Endothelial cell of umbilical vein (primary cell): Measurements from ENCODE around the gene TSPAN5. TPM values are rescaled to one million over a fixed set of nuclear protein-coding genes. Genes with fewer than 3 reads are reported as not detected.

Source experiments
- BruUV-seq: library from RNA; stranded (reverse); fragments of 400-500 nt; replicated peaks from 2 replicates; lab custom pipeline; 2021; lab: Mats Ljungman, UMichigan
- CTCF ChIA-PET: fragments of 300-600, 350-600 bp; sonication (Branson Sonifier 250); formaldehyde crosslinking; loops from one replicate; lab custom pipeline; 2021; ENCODE audit warnings: antibody characterized with exemption, inconsistent platforms; lab: Charles Lee
- POLR2A ChIA-PET: fragments of 300-600, 350-600 bp; sonication (Branson Sonifier 250); formaldehyde crosslinking; loops from one replicate; lab custom pipeline; 2021; ENCODE audit warnings: antibody characterized with exemption, inconsistent platforms; lab: Charles Lee
- DNase-seq: peaks from one replicate; pipeline ENCODE4 v3.0.0-alpha.2; 2011; ENCODE audit warnings: low read depth, low spot score
- FAIRE-seq: peaks from 2 replicates; lab custom pipeline; 2011; peaks lifted over from hg19 to GRCh38; lab: Jason Lieb, UNC
- H2AFZ ChIP-seq: 2 replicates; pipeline ENCODE4 v1.6.0; 2012; ENCODE audit warnings: low read depth, low read length, control low read depth, inconsistent platforms
- H3K27ac ChIP-seq: 2 replicates; pipeline ENCODE4 v1.5.1; 2011; ENCODE audit warnings: low read depth, mild to moderate bottlenecking, control low read depth, low read length, moderate library complexity; ENCODE audit not compliant: insufficient read depth
- H3K27me3 ChIP-seq, 2 experiments: 2 replicates each; pipeline versions ENCODE4 v1.6.0 to v1.6.1; 2011; ENCODE audit warnings: low read length in 2 of 2, mixed read lengths in 1 of 2; ENCODE audit not compliant: control insufficient read depth in 2 of 2, insufficient read depth in 2 of 2
- H3K36me3 ChIP-seq, 2 experiments: 2 replicates in 1 of 2; 3 replicates in 1 of 2; pipeline ENCODE4 v1.5.1; 2011; ENCODE audit warnings: low read length in 2 of 2, mild to moderate bottlenecking in 1 of 2, moderate library complexity in 1 of 2; ENCODE audit not compliant: control insufficient read depth in 2 of 2, insufficient read depth in 2 of 2; ENCODE audit errors: extremely low read depth in 1 of 2
- H3K4me1 ChIP-seq: 3 replicates; pipeline ENCODE4 v1.5.1; 2011; ENCODE audit warnings: mild to moderate bottlenecking, low read length; ENCODE audit not compliant: control insufficient read depth, insufficient read depth; ENCODE audit errors: extremely low read depth
- H3K4me2 ChIP-seq: 2 replicates; pipeline ENCODE4 v1.6.1; 2011; ENCODE audit warnings: low read length, control low read depth, mixed read lengths; ENCODE audit not compliant: insufficient read depth
- H3K4me3 ChIP-seq, 3 experiments: fragments of 200-600 bp in 1 of 3; sonication (generic), shearing (Covaris generic) in 1 of 3; replicated peaks in 1 of 3; 2 replicates each; pipeline ENCODE4 v1.5.1; 2011 to 2016; ENCODE audit warnings: control low read depth in 3 of 3, low read length in 3 of 3, mild to moderate bottlenecking in 2 of 3, inconsistent platforms in 1 of 3, low read depth in 1 of 3, moderate library complexity in 1 of 3; ENCODE audit not compliant: insufficient read depth in 1 of 3
- H3K79me2 ChIP-seq: 2 replicates; pipeline ENCODE4 v1.6.0; 2012; ENCODE audit warnings: low read length, inconsistent platforms; ENCODE audit not compliant: control insufficient read depth, insufficient read depth
- H3K9ac ChIP-seq: replicated peaks from 2 replicates; pipeline ENCODE3; 2011; ENCODE audit warnings: low read length, control low read depth; ENCODE audit not compliant: insufficient read depth; ENCODE audit errors: extremely low read depth
- H3K9me1 ChIP-seq: replicated peaks from 3 replicates; pipeline ENCODE4 v1.6.0; 2011; ENCODE audit warnings: mild to moderate bottlenecking, low read length; ENCODE audit not compliant: control insufficient read depth, insufficient read depth; ENCODE audit errors: extremely low read depth
- H3K9me3 ChIP-seq: replicated peaks from 2 replicates; pipeline ENCODE4 v1.5.1; 2012; ENCODE audit warnings: low read length, inconsistent platforms; ENCODE audit not compliant: control insufficient read depth, insufficient read depth
- H4K20me1 ChIP-seq: replicated peaks from 2 replicates; pipeline ENCODE3; 2011; ENCODE audit warnings: mild to moderate bottlenecking, low read length; ENCODE audit not compliant: control insufficient read depth, insufficient read depth; ENCODE audit errors: extremely low read depth
- CTCF ChIP-seq, 2 donors: IDR thresholded peaks; 1 replicate in 1 of 2; 2 replicates in 1 of 2; pipeline ENCODE4 v1.5.1; 2011; ENCODE audit warnings: low read length in 2 of 2, mild to moderate bottlenecking in 2 of 2, moderate library complexity in 2 of 2, control low read depth in 1 of 2, inconsistent platforms in 1 of 2, low read depth in 1 of 2; ENCODE audit not compliant: insufficient read depth in 1 of 2; ENCODE audit errors: extremely low read depth in 1 of 2
- EZH2 ChIP-seq: IDR thresholded peaks from 2 replicates; pipeline ENCODE4 v1.6.1; 2012; ENCODE audit warnings: borderline replicate concordance, low read depth, mild to moderate bottlenecking, moderate library complexity, low read length, inconsistent platforms; ENCODE audit not compliant: severe bottlenecking
- FOS ChIP-seq: IDR thresholded peaks from 2 replicates; pipeline ENCODE4 v1.6.1; 2011; ENCODE audit warnings: mild to moderate bottlenecking, low read length, moderate library complexity, borderline replicate concordance; ENCODE audit not compliant: insufficient read depth
- GATA2 ChIP-seq: IDR thresholded peaks from 2 replicates; pipeline ENCODE4 v1.7.0; 2011; ENCODE audit warnings: low read depth, mild to moderate bottlenecking, moderate library complexity, mixed read lengths, low read length; ENCODE audit not compliant: insufficient read length, insufficient read depth
- JUN ChIP-seq: IDR thresholded peaks from 2 replicates; pipeline ENCODE4 v1.6.1; 2011; ENCODE audit warnings: borderline replicate concordance, low read depth; ENCODE audit not compliant: insufficient read length, insufficient read depth
- MAX ChIP-seq: IDR thresholded peaks from 2 replicates; pipeline ENCODE4 v1.6.1; 2011; ENCODE audit not compliant: insufficient read depth, insufficient read length
- MYC ChIP-seq: IDR thresholded peaks from one replicate; pipeline ENCODE4 v1.6.1; 2011; ENCODE audit warnings: mild to moderate bottlenecking, low read depth, low read length
- POLR2A ChIP-seq: IDR thresholded peaks from 2 replicates; pipeline ENCODE4 v1.6.1; 2012; ENCODE audit warnings: low read depth, mild to moderate bottlenecking, control low read depth, low read length
- POLR2AphosphoS5 ChIP-seq: IDR thresholded peaks from 2 replicates; pipeline ENCODE4 v1.6.1; 2012; ENCODE audit warnings: low read depth, mild to moderate bottlenecking, control low read depth, low read length, moderate library complexity; ENCODE audit not compliant: insufficient read depth
- dilution Hi-C: fragments of 300-500 bp; cut with MboI; formaldehyde crosslinking; loops from one replicate; pipeline ENCODE4 v1.15.0; 2019; ENCODE audit warnings: low sequenced_read_pairs; ENCODE audit not compliant: extremely low pct_ligation_motif_present
- intact Hi-C: fragments of 100-400 bp; cut with micrococcal nuclease; formaldehyde crosslinking; loops from one replicate; pipeline ENCODE4 v1.10.0; 2022
- polyA plus RNA-seq, 4 experiments: library from polyadenylated mRNA; depleted of rRNA in 3 of 4; stranded (reverse) in 3 of 4; unstranded in 1 of 4; fragments of >200 nt; gene quantifications; 2 replicates each; pipeline versions ENCODE4 v1.2.1 to v1.2.3, GENCODE V29; 2011 to 2012; ENCODE audit warnings: missing spikeins in 1 of 4
- total RNA-seq: library from RNA; stranded (reverse); gene quantifications from 2 replicates; pipeline ENCODE4 v1.2.3, GENCODE V29; 2021

Gene TSPAN5
- total and polyA plus RNA-seq, 2 donors (not counting 3 experiments of a cell fraction or from before 2014, with no cell fraction given) = 45.1 to 50.2 TPM

GRCh38 chr4:98512918-98513317 is 145.5 kb downstream of the TSPAN5 start:
- H3K27ac ChIP-seq = no peak overlapping the region
- peaks cover 25% of the 10 kb centered on the region for H3K4me1 ChIP-seq
- no peaks in the 10 kb centered on the region for H3K9me1 ChIP-seq
- H3K4me2 ChIP-seq = no peak overlapping the region
- DNase-seq (no peak), FAIRE-seq (no peak)
- H2AFZ ChIP-seq = no peak overlapping the region
- H3K9me3 ChIP-seq = no peaks in the 10 kb centered on the region
- no peaks in the 10 kb centered on the region for H4K20me1 ChIP-seq
- no peak for TF ChIP-seq CTCF (IDR thresholded peaks at IDR 0.05; ENCODE audit: extremely low read depth in 1 of 2, insufficient read depth in 1 of 2, low read depth in 1 of 2, low read length in 2 of 2)
- no peak for TF ChIP-seq POLR2AphosphoS5
- TF ChIP-seq GATA2 = no peak
- TF ChIP-seq MAX = no peak
- TF ChIP-seq EZH2 = no peak
- TF ChIP-seq FOS = no peak
- TF ChIP-seq JUN = no peak
- no peak for TF ChIP-seq POLR2A
- no peak for TF ChIP-seq MYC
- H3K27me3 ChIP-seq = no peaks in the 10 kb centered on the region
- BruUV-seq = no TSS peak
- H3K36me3 ChIP-seq = no peaks in the 10 kb centered on the region
- H3K79me2 ChIP-seq = peaks cover 22% of the 10 kb centered on the region
- no peak overlapping the region for H3K4me3 ChIP-seq
- dilution Hi-C loops = no loop called here
- ChIA-PET POLR2A (no interaction called here), CTCF (no interaction called here)
- H3K9ac ChIP-seq = no peak overlapping the region
- intact Hi-C loops = no loop called here
